NOMO-1 treated with DMSO at 0.1 percent for 48 hours (cell line): ENCODE results near the gene SLC18A3.

Experiments
- DNase-seq: peaks from one replicate; lab custom pipeline; 2025; ENCODE audit not compliant: unreplicated experiment; lab: John Stamatoyannopoulos, UW

Gene SLC18A3

DNA sequence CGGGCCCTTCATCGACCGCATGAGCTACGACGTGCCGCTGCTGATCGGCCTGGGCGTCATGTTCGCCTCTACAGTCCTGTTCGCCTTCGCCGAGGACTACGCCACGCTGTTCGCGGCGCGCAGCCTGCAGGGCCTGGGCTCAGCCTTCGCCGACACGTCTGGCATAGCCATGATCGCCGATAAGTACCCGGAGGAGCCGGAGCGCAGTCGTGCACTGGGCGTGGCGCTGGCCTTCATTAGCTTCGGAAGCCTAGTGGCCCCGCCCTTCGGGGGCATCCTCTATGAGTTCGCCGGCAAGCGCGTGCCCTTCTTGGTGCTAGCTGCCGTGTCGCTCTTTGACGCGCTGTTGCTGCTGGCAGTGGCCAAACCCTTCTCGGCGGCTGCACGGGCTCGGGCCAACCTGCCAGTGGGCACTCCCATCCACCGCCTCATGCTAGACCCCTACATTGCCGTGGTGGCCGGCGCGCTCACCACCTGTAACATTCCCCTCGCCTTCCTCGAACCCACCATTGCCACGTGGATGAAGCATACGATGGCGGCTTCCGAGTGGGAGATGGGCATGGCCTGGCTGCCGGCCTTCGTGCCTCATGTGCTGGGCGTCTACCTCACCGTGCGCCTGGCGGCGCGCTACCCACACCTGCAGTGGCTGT lies 1.2 kb downstream of the SLC18A3 start:
- DNase-seq, result no peak

DNA sequence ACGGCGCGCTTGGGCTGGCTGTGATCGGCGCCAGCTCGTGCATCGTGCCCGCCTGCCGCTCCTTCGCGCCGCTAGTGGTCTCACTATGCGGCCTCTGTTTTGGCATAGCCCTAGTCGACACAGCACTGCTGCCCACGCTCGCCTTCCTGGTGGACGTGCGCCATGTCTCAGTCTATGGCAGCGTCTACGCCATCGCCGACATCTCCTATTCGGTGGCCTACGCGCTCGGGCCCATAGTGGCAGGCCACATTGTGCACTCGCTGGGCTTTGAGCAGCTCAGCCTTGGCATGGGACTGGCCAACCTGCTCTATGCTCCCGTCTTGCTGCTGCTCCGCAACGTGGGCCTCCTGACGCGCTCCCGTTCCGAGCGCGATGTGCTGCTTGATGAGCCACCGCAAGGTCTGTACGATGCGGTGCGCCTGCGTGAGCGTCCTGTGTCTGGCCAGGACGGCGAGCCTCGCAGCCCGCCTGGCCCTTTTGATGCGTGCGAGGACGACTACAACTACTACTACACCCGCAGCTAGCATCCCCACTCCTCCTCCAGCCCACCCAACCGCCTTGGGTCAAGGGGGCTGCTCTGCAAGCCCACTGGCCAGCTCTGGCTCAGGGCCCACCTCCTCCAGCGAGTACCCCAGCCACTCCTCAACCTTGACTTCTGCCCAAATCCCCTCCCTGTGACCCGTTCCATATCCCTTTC lies 1.9 kb downstream of the SLC18A3 start:
- DNase-seq, result no peak

DNA sequence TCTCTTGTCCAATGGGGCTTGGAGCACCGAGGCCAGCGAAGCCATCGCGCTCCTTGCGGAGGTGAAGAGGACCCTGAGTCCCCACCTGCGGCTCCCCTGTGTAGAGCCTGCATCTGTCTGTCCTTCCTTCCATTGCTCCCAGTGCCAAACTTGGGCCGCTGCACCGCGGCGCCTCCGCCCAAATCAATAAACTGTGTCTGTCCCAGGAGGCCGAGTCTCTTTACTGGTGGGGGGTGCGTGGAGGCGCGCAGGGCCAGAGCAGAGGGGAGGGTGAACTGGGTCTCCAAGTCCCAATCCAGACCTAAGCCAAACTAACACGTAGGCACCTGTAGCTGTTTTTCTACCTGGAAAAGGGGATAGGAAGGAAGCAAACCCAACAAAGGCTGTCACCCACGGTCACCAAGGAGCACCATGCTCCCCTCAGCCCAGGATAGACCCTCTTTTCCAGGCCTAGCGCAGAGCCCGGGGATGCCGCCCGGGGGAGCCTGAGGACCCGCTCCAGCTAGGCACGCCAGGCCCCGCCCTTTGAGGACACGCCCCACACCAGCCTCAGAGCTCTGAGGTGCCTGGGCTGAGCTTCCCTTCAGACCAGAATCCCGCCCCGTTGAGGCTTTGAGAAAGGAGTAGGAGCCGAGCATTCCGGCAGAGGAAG lies 2.5 kb downstream of the SLC18A3 start:
- DNase-seq, result no peak

DNA sequence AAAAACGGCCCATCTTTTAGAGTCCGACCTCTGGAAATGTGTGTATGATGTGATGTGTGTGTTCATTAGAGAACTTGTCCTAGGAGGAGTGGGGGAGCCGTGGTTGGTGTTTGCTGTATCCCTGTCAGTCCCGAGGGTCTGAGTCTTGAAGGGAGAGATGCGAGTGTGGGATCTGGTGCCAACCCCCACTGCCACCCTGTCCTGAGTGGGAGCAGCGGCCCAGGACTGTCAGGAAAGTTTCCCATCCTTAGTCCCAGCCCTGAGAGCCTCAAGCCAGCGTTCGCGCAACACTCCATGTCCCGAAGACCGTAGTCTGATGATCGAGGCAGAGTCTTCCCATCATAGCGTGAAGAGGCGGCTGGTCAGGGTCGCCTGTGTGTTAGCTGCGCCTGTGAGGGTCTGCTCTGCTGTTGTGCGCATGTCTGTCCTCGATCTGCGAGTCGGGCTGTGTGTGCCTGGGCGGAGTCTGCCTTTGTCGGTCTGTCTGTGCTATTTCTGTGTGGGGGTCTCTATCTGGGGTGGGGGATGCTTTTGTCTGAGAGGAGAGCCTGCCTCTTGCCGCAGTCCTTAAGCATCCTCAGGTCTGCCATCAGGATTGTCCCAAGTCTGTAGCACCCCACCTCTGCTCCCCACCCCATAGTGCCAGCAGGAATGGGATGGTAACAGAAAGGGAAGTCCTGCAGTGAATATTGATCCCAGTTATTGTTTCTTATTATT lies 3.2 kb downstream of the SLC18A3 start:
- DNase-seq, result no peak

DNA sequence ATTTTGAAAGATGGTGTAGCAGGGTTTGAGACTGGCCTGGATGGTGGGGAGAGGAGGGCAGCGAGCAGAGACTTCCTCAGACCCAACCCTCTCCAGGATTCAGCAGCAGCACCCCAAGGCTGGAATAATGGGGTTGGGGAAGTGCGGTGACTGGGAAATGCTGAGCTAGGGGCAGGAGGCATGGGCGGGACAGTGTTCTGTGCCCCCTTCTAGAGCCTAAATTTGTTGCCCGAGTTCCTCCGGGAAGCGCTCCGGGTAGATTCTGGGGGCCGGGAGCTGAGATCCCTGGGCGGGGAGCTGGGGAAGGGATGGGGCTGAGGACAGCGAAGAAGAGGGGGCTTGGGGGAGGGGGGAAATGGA lies 3.8 kb downstream of the SLC18A3 start, which contains the start of gene CHAT:
TSS of gene CHAT (plus strand) at position 156 of the 360 bp plus-strand sequence. CDS start at position 309, 153 bp downstream.
- DNase-seq, result no peak

DNA sequence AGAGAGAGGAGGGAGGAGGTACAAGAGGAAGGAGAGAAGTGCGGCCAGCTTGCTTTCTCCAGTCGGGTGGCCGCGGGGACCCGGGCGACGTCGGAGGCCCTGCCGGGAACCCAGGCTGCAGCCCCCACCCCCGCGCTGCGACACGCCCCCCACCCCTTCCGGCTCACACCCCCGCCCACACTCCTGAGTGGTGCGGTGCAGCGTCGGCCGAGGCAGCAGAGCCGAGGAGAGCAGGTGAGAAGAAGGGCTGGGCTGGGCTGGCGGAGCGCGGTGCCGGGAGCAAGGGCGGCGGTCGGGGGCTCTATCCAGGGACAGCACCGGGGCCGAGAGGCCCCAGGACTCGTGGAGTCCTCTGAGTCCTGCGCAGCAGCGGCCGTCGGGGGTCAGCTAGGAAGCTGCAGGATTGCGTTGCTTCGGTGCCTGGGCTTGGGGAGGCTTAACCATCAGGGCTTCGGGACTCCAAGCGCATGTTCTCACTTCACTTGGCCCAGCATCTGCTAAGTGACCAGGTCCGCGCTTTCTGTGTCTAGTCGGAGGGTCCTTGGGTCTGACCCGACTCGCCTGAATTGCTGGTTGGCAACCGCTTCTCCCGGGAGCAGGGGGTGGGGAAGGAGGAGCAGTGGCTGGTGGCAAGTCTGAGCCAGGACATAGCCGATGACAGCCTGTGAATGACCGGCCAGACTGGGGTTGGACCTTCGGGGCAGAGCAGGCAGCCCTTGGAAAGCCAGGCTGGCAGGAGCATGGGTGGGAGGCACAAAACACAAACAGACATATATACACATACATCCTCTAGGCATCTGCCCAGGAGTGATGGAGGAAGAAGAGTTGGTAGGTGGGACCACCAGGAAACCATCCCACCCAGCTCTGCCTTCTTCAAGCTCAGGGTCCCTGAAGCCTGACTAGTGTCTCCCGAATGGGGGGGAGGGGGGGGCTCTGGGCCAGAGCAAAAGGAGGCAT lies 4.4 kb downstream of the SLC18A3 start:
- no peak for DNase-seq

DNA sequence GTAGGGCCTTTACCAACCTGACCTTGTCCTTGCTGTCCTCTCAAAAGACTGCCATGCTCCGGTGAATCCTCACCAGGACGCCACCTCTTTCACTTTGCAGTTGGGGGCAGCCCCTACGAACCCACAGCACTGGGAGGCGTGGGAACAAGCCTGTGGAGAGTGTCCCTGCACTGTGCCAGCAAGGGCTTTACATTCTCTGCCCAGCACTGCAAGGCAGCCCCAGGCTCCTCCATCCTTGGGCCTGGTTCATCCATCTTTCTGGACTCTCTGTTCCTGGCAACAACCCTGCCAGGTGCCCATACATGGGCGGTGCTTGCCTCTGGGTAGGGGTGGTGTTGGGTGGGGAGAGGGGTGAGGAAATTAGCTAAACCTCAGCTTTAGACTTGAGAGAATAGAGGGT lies 5.1 kb downstream of the SLC18A3 start:
- no peak for DNase-seq

DNA sequence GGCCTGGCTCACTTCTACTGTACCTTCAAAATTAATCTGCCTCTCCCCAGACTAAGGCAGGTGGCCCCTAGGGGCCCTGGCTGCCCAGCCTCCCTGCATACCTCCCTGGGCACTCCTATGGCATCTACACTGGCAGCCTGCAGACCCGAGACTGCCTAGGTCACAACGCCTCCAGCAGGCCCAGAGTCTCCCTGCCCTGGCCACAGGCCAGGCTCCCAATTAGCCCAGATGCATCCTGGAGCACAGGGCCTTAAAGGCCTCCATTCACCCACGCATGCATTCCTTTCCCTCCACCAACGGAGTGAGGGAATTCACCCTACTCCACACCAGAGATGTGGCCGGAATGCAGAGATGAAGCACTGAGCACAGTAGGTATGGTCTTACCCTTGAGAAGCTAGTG lies 5.6 kb downstream of the SLC18A3 start:
- no peak for DNase-seq

DNA sequence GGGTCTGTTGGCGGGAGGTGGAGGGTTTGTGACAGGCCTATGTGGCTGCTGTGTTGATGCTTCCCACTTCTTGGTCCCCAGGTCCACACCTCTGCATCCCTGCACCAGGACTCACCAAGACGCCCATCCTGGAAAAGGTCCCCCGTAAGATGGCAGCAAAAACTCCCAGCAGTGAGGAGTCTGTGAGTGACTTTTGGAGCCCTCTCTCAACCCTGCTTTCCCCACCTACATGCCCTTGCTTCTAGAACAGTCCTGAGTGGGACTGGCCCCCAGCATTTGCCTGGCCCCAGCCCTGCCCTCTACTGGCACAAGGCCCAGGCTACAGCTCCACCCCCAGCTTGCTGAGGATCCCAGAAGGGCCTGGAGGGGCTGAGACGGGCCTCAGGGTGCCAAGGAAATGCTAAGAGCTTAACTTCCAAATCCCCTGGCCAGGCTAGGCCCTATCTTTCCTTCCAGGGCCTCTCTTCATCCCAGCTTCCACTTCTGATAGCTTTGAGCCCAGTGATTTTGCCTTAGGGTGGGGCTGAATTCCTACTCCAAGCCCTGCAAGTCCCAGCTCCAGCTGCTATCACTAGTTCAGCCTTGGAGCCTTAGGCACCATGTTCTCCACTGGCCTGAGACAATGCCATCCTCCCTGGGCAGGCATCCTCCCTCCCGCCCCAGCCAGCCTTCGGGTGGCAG lies 6.5 kb downstream of the SLC18A3 start:
- no peak for DNase-seq

DNA sequence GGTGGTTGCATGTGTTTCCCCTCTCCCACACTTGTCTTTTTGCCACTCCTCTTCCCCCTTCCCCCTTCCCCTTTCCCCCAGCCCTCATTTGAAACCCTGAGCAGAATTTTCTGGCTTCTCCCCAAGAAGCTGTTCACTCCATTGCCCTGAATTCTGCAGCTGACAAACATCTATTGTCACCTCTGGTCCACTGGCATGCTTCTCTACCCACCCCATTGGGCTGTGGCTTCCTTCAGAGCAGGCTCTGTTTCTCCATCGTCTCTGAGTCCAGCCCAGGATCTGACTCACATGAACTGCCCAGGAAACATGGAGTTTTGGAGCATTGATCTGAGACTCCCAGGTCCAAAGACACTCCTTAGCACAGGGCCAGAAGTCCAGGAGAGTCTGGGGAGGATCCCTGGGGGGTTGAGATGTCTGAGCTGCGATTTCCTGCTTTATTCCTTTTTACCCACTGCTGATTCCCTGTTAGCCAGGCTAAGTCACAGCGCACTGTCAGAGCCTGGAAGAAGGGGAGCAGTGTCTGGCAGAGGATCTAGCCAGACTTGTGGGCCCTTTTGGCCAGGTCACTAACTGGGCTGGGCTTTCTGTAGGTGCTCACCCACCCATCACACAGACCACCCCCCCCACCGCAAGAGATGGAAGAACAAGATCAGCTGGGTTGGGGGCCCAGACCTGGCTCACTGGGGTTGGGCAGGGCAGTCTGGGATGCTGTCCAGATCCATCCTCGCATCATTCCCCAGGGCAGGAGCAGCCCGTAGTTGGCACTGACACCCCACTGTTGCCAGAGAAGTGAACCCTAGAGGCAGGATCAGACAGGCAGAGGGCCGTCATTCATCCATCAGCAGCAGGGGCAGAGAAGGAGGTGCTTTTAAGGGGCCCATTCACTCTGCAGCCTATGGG lies 7.3 kb downstream of the SLC18A3 start:
- no peak for DNase-seq

DNA sequence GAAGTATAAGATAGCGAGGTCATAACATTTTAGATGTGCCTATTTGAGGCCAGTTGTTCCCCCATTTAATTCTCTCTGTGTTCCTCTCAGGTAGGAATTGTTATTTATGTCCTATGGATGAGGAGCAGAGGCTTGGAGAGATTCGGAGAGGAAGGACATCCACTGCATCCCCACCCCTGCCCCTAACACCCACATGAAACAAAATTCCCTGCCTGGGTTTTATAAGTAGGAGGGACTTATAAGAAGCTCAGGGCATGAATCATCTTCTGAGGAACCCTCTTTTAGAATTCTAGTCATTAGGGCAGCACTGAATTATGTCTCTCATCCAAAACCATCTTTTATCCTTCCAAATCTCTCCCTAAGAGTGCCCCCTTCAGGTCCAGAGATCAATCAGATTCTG lies 8.7 kb downstream of the SLC18A3 start:
- DNase-seq, result no peak

DNA sequence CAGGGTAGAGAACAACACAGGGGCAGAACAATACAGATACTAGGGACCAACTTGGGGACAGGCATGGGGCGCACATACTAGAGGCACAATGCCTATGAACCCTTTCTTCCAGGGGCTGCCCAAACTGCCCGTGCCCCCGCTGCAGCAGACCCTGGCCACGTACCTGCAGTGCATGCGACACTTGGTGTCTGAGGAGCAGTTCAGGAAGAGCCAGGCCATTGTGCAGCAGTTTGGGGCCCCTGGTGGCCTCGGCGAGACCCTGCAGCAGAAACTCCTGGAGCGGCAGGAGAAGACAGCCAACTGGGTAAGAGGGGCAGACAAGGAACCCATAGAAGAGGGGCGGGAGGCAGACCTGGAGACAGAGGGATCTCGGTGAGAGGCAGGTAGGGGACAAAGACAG lies 9.5 kb downstream of the SLC18A3 start:
- no peak for DNase-seq

DNA sequence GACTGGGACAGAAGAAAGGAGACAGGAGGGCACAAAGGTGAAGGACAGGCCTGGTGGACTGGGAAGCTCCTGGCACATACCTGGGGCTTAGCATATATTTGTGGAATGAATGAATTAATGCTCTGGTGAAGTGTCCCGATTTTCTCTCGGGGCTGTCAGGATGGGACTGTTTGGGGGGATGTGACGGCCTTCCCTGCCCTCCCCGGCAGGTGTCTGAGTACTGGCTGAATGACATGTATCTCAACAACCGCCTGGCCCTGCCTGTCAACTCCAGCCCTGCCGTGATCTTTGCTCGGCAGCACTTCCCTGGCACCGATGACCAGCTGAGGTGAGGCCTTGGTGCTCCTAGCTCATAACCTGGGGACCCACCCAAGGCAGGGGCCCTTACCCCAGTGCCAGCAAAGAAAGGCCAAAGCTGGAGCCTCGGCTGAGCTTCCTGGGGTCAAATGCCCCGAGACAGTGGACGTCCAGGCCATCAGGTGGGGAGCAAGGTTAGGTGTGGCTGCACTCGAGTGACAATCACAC lies 10.2 kb downstream of the SLC18A3 start:
- no peak for DNase-seq

DNA sequence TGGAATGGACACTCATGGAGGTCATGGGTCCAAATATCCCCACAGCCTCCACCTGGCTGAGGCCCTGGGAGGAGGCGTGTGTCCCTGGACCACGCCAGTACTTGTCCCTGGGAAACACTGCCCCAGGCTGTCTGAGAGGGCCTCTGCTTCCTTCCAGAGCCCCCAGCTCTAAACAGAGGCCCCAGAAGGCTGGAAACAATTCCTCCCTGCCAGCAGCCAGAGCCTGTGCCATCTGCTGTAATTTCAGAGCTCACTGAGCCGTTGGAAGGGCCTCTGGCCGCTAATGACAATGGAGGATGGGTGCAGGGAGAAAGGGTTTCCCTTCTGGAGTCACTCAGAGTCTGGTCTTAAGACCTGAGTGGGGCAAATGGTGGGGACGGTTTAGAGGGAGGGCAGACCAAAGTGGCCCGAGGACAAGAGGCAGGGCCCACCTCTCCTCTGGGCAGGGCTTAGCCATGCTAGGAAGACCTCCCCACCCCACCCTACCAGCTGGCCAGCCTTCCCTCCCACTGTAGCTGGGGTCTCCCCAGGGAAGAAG lies 10.8 kb downstream of the SLC18A3 start:
- DNase-seq, result no peak

DNA sequence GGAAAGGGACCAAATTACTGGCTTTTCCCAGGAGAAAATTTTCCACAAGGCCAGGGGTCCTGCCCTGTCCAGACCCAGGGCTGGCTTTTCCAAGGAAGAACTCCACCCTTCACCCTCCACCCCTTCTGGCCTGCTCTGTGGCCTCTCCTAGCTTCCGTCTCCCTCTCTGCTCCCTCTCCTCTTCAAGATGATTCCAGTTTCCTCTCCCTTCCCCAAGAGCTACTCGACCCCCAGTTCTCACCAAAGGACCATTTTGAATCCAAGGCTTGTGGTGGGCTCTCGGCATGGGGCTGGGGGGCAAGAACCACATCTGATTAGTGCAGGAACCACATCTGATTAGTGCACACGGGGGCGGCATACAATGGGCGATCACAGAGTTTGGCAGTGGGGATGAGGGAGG lies 11.5 kb downstream of the SLC18A3 start:
- DNase-seq, result no peak

DNA sequence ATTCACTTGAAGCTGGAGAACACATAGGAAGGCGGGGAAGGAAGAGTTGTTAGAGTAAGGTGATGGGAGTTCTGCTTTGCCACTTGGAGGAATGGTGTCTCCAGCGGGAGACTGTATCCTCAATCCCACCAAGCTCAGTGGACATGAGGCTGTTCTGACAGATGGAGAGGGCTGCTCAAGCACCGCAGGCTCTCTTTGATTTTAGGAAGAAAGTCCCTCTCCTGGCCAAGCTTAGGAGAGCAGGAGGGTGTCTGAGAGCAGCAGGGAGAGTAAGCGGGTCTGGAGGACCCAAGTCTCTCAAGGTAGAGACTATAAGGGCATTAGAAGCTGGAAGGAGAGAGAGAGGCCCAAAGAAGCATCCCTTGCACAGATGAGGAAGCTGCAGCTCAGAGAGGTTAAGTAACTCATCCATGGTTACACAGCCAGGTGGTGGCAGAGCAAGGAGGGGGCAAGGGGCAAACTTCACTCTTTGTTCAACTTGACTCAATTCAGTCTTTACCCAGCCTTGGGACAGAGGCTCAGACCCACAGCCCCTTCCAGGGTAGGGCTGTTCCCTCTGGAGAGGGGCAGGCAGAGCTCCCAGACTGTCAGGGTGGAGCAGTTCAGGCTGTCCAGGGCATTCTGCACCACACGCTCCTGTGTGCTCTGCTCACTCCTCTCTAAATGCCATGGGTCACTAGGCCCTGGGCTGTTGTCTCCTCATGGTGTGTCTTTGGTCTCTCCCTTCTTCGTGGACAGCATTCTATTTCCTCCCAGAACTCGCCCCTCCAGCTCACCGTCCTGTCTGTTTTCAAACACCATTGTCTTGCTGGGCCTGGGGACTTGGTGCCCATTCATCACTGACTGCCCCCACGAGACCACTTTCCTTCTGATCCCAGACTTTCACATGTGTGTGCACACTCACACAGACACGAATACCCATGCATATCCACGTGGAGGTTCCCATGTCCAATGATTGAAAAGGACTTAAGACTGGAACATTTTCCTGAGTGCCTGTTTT lies 12.6 kb downstream of the SLC18A3 start:
- DNase-seq, result no peak

DNA sequence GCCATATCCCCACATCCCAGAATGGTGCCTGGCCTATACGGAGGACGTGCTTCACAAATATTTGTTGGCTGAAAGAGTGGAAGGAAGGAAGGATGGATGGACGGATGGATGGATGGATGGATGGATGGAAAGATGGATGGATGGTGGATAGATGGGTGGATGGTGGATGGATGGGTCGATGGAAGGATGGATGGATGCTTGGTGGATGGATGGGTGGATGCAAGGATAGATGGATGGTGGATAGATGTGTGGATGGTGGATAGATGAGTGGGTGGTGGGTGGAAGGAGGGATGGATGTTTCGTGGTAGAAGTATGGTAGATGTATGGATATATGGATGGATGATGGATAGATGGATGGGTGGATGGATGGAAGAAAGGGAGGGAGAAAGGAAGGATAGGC lies 14.5 kb downstream of the SLC18A3 start:
- no peak for DNase-seq
